Bronchial epithelial cell (primary cell): Measurements from ENCODE around the gene SLC6A3. TPM values are rescaled to one million over a fixed set of nuclear protein-coding genes. Genes with fewer than 3 reads are reported as not detected.
"Not testable (repeated sequence)": the region's sequence is repeated elsewhere in the genome, so short reads cannot be mapped to it uniquely, and the experiment has no call there.

Experiments used
- DNase-seq: peaks from one replicate; pipeline ENCODE4 v3.0.0-alpha.2; 2010; ENCODE audit warnings: low read depth
- FAIRE-seq: peaks from 2 replicates; lab custom pipeline; 2011; peaks lifted over from hg19 to GRCh38; lab: Jason Lieb, UNC
- H3K27me3 ChIP-seq: 2 replicates; pipeline ENCODE4 v1.5.1; 2011; ENCODE audit warnings: low read length; ENCODE audit not compliant: control insufficient read depth, insufficient read depth
- H3K36me3 ChIP-seq: 2 replicates; pipeline ENCODE4 v1.5.1; 2011; ENCODE audit warnings: low read length; ENCODE audit not compliant: control insufficient read depth, insufficient read depth
- H3K4me3 ChIP-seq: 2 replicates; pipeline ENCODE4 v1.5.1; 2011; ENCODE audit warnings: mild to moderate bottlenecking, low read depth, low read length, control low read depth
- total RNA-seq: library from RNA; depleted of rRNA; stranded (reverse); fragments of >200 nt; gene quantifications from 2 replicates; pipeline ENCODE4 v1.2.1, GENCODE V29; 2014
- TF ChIP-seq, protein P1 (sequence below): IDR thresholded peaks from 2 replicates; pipeline ENCODE4 v1.5.1; 2011; ENCODE audit warnings: mild to moderate bottlenecking, moderate library complexity, low read length, control low read depth, inconsistent platforms; ENCODE audit not compliant: insufficient read depth, severe bottlenecking

The SLC6A3 gene
- total RNA-seq, 1 donor from 2014 or later = not detected

DNA sequence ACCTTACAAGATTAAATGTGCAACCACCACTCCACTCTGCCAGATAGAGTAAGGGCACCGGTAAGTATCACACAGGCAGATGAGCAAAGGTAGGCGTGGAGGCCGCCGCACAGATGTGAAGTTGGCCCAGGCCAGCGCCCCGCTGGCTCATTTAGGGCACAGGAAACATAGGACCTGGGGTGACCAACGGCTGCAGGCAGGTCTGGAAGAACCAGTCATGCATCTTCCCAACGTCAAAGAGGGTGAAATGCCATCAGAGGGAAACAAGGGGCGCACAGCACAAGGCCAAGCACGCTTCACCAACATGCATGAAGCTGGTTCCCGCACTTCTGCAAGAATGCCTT is 31.7 kb upstream of the SLC6A3 start:
- Histone ChIP-seq H3K4me3 (no peak overlapping the region), H3K36me3 (peaks cover 6% of the 10 kb centered on the region), H3K27me3 (no peaks in the 10 kb centered on the region)
- DNase-seq (no peak), FAIRE-seq (no peak)
- TF ChIP-seq, protein P1, sequence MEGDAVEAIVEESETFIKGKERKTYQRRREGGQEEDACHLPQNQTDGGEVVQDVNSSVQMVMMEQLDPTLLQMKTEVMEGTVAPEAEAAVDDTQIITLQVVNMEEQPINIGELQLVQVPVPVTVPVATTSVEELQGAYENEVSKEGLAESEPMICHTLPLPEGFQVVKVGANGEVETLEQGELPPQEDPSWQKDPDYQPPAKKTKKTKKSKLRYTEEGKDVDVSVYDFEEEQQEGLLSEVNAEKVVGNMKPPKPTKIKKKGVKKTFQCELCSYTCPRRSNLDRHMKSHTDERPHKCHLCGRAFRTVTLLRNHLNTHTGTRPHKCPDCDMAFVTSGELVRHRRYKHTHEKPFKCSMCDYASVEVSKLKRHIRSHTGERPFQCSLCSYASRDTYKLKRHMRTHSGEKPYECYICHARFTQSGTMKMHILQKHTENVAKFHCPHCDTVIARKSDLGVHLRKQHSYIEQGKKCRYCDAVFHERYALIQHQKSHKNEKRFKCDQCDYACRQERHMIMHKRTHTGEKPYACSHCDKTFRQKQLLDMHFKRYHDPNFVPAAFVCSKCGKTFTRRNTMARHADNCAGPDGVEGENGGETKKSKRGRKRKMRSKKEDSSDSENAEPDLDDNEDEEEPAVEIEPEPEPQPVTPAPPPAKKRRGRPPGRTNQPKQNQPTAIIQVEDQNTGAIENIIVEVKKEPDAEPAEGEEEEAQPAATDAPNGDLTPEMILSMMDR = no peak

DNA sequence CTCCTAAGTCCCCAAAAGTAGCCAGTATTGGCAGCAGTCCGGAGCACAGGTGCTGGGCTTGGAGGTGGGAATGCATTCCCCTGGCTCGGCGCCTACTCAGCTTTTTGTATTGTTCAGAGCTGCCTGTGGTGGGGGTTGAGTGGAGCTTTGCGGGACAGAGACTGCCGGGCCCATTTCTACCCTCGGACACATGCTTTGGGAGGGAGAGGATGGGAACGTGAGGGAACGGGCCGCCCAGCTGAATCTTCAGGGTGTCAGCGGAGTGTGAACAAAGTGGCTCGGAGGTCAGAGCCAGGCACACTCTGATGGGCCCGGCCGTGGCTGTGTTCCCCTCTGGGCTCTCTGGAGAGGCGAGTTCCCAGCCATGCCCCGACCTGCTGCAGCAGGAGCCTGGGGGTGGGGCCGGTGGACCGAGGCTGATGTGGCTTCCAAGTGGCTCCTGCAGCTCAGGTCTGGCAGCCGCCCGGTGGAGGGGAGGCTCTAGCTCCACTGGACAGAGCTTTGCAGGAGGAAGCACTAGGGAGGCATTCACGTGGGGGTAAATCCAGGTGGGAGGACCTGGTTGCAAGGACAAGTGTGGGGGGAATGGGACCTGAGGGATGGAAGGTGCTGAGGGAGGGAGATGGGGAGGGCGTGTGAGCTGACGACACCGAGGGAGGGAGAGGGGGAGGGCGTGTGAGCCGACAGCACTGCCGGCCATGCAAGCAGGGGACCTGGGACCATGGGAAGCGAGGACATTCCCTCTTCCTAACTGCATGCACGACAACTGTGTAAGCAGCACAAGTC is 31.1 kb upstream of the SLC6A3 start:
- Histone ChIP-seq H3K27me3 (no peaks in the 10 kb centered on the region), H3K4me3 (no peak overlapping the region), H3K36me3 (peaks cover 6% of the 10 kb centered on the region)
- FAIRE-seq (no peak), DNase-seq (no peak)
- TF ChIP-seq, protein P1 = no peak

DNA sequence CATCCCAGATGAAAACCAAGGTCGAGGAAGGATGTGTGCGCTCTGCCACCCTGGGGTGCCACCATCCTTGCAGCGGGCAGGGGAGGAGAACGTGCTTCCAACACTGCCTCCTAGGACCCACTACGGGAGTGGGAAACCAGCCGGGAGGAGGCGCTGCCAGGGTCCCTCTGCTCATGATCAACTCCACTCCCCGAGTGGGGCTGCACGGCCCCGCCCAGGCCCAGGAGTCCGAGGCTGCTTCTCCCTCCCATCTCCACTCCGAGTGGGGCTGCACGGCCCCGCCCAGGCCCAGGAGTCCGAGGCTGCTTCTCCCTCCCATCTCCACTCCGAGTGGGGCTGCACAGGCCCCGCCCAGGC is 30.3 kb upstream of the SLC6A3 start:
- DNase-seq, H3K36me3 ChIP-seq, H3K4me3 ChIP-seq, H3K27me3 ChIP-seq, FAIRE-seq: not testable (repeated sequence)

DNA sequence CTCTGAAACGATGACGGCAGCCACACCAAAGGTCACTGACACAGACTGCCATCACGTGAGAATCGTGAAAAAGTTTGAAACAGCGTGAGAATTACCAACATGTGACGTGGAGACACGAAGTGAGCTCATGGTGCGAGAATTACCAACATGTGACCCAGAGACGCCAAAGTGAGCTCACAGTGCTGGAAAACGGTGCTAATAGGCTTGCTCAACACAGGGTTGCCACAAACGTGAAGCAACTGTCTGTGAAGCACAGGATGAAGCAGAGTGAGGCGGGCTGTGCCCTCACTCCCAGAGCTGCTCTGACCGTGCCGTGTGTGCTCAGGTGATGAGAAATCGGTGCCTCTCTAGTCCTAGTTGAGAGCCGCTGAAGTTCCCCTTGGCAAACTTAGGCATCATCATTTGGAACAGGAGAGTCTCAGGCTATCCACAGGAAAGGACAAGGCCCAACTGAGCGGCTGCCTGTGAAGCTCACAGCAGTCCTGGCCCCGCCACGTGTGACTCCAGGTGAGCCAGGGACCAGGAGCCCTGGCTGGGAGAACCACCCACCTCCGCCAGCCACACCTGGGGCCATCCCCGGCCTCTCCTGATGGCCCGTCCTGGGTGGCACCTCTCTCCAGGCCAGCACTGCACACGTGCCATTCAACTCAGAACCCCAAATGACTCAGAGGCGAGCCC is 29.8 kb upstream of the SLC6A3 start:
- peak; percentile 89 for FAIRE-seq
- Histone ChIP-seq H3K27me3 (no peaks in the 10 kb centered on the region), H3K4me3 (no peak overlapping the region), H3K36me3 (peaks cover 6% of the 10 kb centered on the region)
- TF ChIP-seq, protein P1 = no peak
- DNase-seq = no peak

DNA sequence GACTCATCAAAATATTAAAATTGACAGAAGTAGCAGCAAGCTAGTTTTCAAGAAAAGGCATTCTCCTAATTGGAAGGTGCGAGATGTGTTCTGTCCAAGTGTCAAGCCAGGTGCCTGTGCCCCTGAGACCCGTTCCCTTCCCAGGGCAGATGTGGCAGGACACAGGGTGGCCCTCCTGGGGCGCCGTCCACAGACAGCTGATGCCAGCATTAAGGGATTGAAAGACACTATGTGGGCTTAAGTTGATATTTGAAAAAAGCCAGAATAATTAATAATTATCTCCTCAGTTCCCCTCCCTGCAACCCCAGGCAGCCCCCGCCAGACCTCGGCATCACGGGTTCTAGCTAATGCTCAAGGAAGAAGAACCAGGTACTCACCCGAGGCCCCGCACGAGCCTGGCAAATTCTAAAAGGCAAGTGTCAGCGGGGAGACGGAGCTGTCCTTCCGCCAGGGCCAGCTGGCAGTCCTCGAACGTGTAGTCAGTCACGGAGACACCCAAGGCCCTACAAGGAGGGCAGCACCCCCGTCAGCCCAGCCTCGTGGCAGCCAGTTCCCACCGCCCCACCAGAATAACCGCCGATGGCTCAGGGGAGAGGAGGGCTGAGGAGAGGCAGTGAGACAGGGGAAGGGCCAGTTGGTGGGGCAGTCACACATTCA is 29.1 kb upstream of the SLC6A3 start:
- TF ChIP-seq, protein P1 = no peak
- no peak for DNase-seq
- no peak overlapping the region for H3K4me3 ChIP-seq
- H3K36me3 ChIP-seq = peaks cover 5% of the 10 kb centered on the region
- no peak for FAIRE-seq
- no peaks in the 10 kb centered on the region for H3K27me3 ChIP-seq

DNA sequence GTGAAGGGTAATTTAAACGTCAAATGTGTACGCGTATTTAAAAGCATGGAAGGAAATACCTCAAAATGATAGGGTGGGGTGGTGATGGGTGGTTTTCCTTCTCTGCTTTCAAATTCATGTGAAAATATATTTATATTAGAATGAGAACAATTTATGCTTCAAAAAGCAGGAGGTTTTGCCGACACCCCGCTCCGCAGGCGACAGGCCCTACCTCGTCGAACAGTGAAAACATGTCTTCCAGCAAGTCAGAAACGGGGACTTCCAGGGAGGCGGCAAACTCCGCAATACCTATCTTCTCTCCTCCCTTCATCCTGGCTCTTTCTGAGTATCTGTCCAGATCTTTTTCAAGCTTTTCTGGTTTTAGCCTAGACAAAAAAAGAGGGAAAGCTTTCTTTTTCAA is 28.5 kb upstream of the SLC6A3 start:
- no peaks in the 10 kb centered on the region for H3K27me3 ChIP-seq
- TF ChIP-seq, protein P1 = no peak
- no peak for DNase-seq
- peaks cover 2% of the 10 kb centered on the region for H3K36me3 ChIP-seq
- H3K4me3 ChIP-seq = no peak overlapping the region
- FAIRE-seq = no peak
